Endothelial cell of umbilical vein (primary cell): ENCODE data around the gene NTRK1. TPM values are rescaled to one million over a fixed set of nuclear protein-coding genes. Genes with fewer than 3 reads are reported as not detected.

Experiments
- BruUV-seq: library from RNA; stranded (reverse); fragments of 400-500 nt; replicated peaks from 2 replicates; lab custom pipeline; 2021; lab: Mats Ljungman, UMichigan
- CTCF ChIA-PET: fragments of 300-600, 350-600 bp; sonication (Branson Sonifier 250); formaldehyde crosslinking; loops from one replicate; lab custom pipeline; 2021; ENCODE audit warnings: antibody characterized with exemption, inconsistent platforms; lab: Charles Lee
- POLR2A ChIA-PET: fragments of 300-600, 350-600 bp; sonication (Branson Sonifier 250); formaldehyde crosslinking; loops from one replicate; lab custom pipeline; 2021; ENCODE audit warnings: antibody characterized with exemption, inconsistent platforms; lab: Charles Lee
- DNase-seq: peaks from one replicate; pipeline ENCODE4 v3.0.0-alpha.2; 2011; ENCODE audit warnings: low read depth, low spot score
- FAIRE-seq: peaks from 2 replicates; lab custom pipeline; 2011; peaks lifted over from hg19 to GRCh38; lab: Jason Lieb, UNC
- H2AFZ ChIP-seq: 2 replicates; pipeline ENCODE4 v1.6.0; 2012; ENCODE audit warnings: low read depth, low read length, control low read depth, inconsistent platforms
- H3K27ac ChIP-seq: 2 replicates; pipeline ENCODE4 v1.5.1; 2011; ENCODE audit warnings: low read depth, mild to moderate bottlenecking, control low read depth, low read length, moderate library complexity; ENCODE audit not compliant: insufficient read depth
- H3K27me3 ChIP-seq, 2 experiments: 2 replicates each; pipeline versions ENCODE4 v1.6.0 to v1.6.1; 2011; ENCODE audit warnings: low read length in 2 of 2, mixed read lengths in 1 of 2; ENCODE audit not compliant: control insufficient read depth in 2 of 2, insufficient read depth in 2 of 2
- H3K36me3 ChIP-seq, 2 experiments: 2 replicates in 1 of 2; 3 replicates in 1 of 2; pipeline ENCODE4 v1.5.1; 2011; ENCODE audit warnings: low read length in 2 of 2, mild to moderate bottlenecking in 1 of 2, moderate library complexity in 1 of 2; ENCODE audit not compliant: control insufficient read depth in 2 of 2, insufficient read depth in 2 of 2; ENCODE audit errors: extremely low read depth in 1 of 2
- H3K4me1 ChIP-seq: 3 replicates; pipeline ENCODE4 v1.5.1; 2011; ENCODE audit warnings: mild to moderate bottlenecking, low read length; ENCODE audit not compliant: control insufficient read depth, insufficient read depth; ENCODE audit errors: extremely low read depth
- H3K4me2 ChIP-seq: 2 replicates; pipeline ENCODE4 v1.6.1; 2011; ENCODE audit warnings: low read length, control low read depth, mixed read lengths; ENCODE audit not compliant: insufficient read depth
- H3K4me3 ChIP-seq, 3 experiments: fragments of 200-600 bp in 1 of 3; sonication (generic), shearing (Covaris generic) in 1 of 3; replicated peaks in 1 of 3; 2 replicates each; pipeline ENCODE4 v1.5.1; 2011 to 2016; ENCODE audit warnings: control low read depth in 3 of 3, low read length in 3 of 3, mild to moderate bottlenecking in 2 of 3, inconsistent platforms in 1 of 3, low read depth in 1 of 3, moderate library complexity in 1 of 3; ENCODE audit not compliant: insufficient read depth in 1 of 3
- H3K79me2 ChIP-seq: 2 replicates; pipeline ENCODE4 v1.6.0; 2012; ENCODE audit warnings: low read length, inconsistent platforms; ENCODE audit not compliant: control insufficient read depth, insufficient read depth
- H3K9ac ChIP-seq: replicated peaks from 2 replicates; pipeline ENCODE3; 2011; ENCODE audit warnings: low read length, control low read depth; ENCODE audit not compliant: insufficient read depth; ENCODE audit errors: extremely low read depth
- H3K9me1 ChIP-seq: replicated peaks from 3 replicates; pipeline ENCODE4 v1.6.0; 2011; ENCODE audit warnings: mild to moderate bottlenecking, low read length; ENCODE audit not compliant: control insufficient read depth, insufficient read depth; ENCODE audit errors: extremely low read depth
- H3K9me3 ChIP-seq: replicated peaks from 2 replicates; pipeline ENCODE4 v1.5.1; 2012; ENCODE audit warnings: low read length, inconsistent platforms; ENCODE audit not compliant: control insufficient read depth, insufficient read depth
- H4K20me1 ChIP-seq: replicated peaks from 2 replicates; pipeline ENCODE3; 2011; ENCODE audit warnings: mild to moderate bottlenecking, low read length; ENCODE audit not compliant: control insufficient read depth, insufficient read depth; ENCODE audit errors: extremely low read depth
- CTCF ChIP-seq, 2 donors: IDR thresholded peaks; 1 replicate in 1 of 2; 2 replicates in 1 of 2; pipeline ENCODE4 v1.5.1; 2011; ENCODE audit warnings: low read length in 2 of 2, mild to moderate bottlenecking in 2 of 2, moderate library complexity in 2 of 2, control low read depth in 1 of 2, inconsistent platforms in 1 of 2, low read depth in 1 of 2; ENCODE audit not compliant: insufficient read depth in 1 of 2; ENCODE audit errors: extremely low read depth in 1 of 2
- EZH2 ChIP-seq: IDR thresholded peaks from 2 replicates; pipeline ENCODE4 v1.6.1; 2012; ENCODE audit warnings: borderline replicate concordance, low read depth, mild to moderate bottlenecking, moderate library complexity, low read length, inconsistent platforms; ENCODE audit not compliant: severe bottlenecking
- FOS ChIP-seq: IDR thresholded peaks from 2 replicates; pipeline ENCODE4 v1.6.1; 2011; ENCODE audit warnings: mild to moderate bottlenecking, low read length, moderate library complexity, borderline replicate concordance; ENCODE audit not compliant: insufficient read depth
- GATA2 ChIP-seq: IDR thresholded peaks from 2 replicates; pipeline ENCODE4 v1.7.0; 2011; ENCODE audit warnings: low read depth, mild to moderate bottlenecking, moderate library complexity, mixed read lengths, low read length; ENCODE audit not compliant: insufficient read length, insufficient read depth
- JUN ChIP-seq: IDR thresholded peaks from 2 replicates; pipeline ENCODE4 v1.6.1; 2011; ENCODE audit warnings: borderline replicate concordance, low read depth; ENCODE audit not compliant: insufficient read length, insufficient read depth
- MAX ChIP-seq: IDR thresholded peaks from 2 replicates; pipeline ENCODE4 v1.6.1; 2011; ENCODE audit not compliant: insufficient read depth, insufficient read length
- MYC ChIP-seq: IDR thresholded peaks from one replicate; pipeline ENCODE4 v1.6.1; 2011; ENCODE audit warnings: mild to moderate bottlenecking, low read depth, low read length
- POLR2A ChIP-seq: IDR thresholded peaks from 2 replicates; pipeline ENCODE4 v1.6.1; 2012; ENCODE audit warnings: low read depth, mild to moderate bottlenecking, control low read depth, low read length
- POLR2AphosphoS5 ChIP-seq: IDR thresholded peaks from 2 replicates; pipeline ENCODE4 v1.6.1; 2012; ENCODE audit warnings: low read depth, mild to moderate bottlenecking, control low read depth, low read length, moderate library complexity; ENCODE audit not compliant: insufficient read depth
- dilution Hi-C: fragments of 300-500 bp; cut with MboI; formaldehyde crosslinking; loops from one replicate; pipeline ENCODE4 v1.15.0; 2019; ENCODE audit warnings: low sequenced_read_pairs; ENCODE audit not compliant: extremely low pct_ligation_motif_present
- intact Hi-C: fragments of 100-400 bp; cut with micrococcal nuclease; formaldehyde crosslinking; loops from one replicate; pipeline ENCODE4 v1.10.0; 2022
- polyA plus RNA-seq, 4 experiments: library from polyadenylated mRNA; depleted of rRNA in 3 of 4; stranded (reverse) in 3 of 4; unstranded in 1 of 4; fragments of >200 nt; gene quantifications; 2 replicates each; pipeline versions ENCODE4 v1.2.1 to v1.2.3, GENCODE V29; 2011 to 2012; ENCODE audit warnings: missing spikeins in 1 of 4
- total RNA-seq: library from RNA; stranded (reverse); gene quantifications from 2 replicates; pipeline ENCODE4 v1.2.3, GENCODE V29; 2021

The NTRK1 gene
- total and polyA plus RNA-seq, 2 donors (not counting 3 experiments of a cell fraction or from before 2014, with no cell fraction given): 0.07 TPM; not detected in 1

DNA sequence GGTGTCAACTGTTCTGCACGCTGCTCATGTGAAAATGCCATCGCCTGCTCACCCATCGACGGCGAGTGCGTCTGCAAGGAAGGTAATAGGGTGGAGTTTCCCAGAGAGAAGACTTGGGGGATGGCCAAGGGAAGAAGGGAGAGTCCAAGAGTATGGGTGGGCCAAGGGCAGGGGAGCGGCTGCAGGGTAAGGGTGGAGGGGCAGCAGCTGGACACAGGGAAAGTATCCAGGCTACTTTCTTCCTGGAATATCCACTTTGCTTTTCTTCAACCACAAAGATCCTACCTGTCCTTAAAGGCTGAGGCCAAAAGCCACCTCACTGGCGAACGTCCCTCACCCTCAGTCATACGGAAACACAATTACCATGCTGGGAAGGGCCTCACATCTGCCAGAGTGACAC, 48.3 kb downstream of the NTRK1 start:
- no peak overlapping the region for H3K9ac ChIP-seq
- no peaks in the 10 kb centered on the region for H3K9me1 ChIP-seq
- no peak overlapping the region for H2AFZ ChIP-seq
- H3K79me2 ChIP-seq: peaks cover 53% of the 10 kb centered on the region
- no peaks in the 10 kb centered on the region for H3K27me3 ChIP-seq
- no peak overlapping the region for H3K4me2 ChIP-seq
- TF ChIP-seq FOS (no peak), CTCF (IDR thresholded peaks at IDR 0.05; ENCODE audit: extremely low read depth in 1 of 2, insufficient read depth in 1 of 2, low read depth in 1 of 2, low read length in 2 of 2) (no peak), EZH2 (no peak), MYC (no peak), GATA2 (no peak), POLR2AphosphoS5 (no peak), JUN (no peak), POLR2A (no peak), MAX (no peak)
- H4K20me1 ChIP-seq: no peaks in the 10 kb centered on the region
- peaks cover 34% of the 10 kb centered on the region for H3K4me1 ChIP-seq
- intact Hi-C loops (no loop called here), dilution Hi-C loops (no loop called here)
- BruUV-seq: no TSS peak
- POLR2A ChIA-PET: no interaction called here
- no peak overlapping the region for H3K4me3 ChIP-seq
- no peaks in the 10 kb centered on the region for H3K9me3 ChIP-seq
- H3K27ac ChIP-seq: no peak overlapping the region
- peaks cover 19 to 65% of the 10 kb centered on the region in 2 experiments for H3K36me3 ChIP-seq
- FAIRE-seq (no peak), DNase-seq (no peak)
- CTCF ChIA-PET: interaction anchor here (0.9 to 3.1 kb wide), 5 partner anchors 11 to 20 kb away, joined by 3 to 20 read pairs (median 8); partner anchors contain the start of genes LRRC71 and PEAR1
